Lower leg skin (tissue), 3 donors: Measurements from ENCODE around the gene ITIH3.

Source experiments
- CTCF ChIP-seq, 3 donors: fragments of 450-650 bp; IDR thresholded peaks; one replicate each; pipeline ENCODE4 v1.5.1; 2016; ENCODE audit warnings: antibody characterized with exemption in 3 of 3, mild to moderate bottlenecking in 3 of 3, moderate library complexity in 2 of 3
- POLR2A ChIP-seq, 2 donors: fragments of 450-650 bp; IDR thresholded peaks; one replicate each; pipeline ENCODE4 v1.6.1; 2016 to 2017; ENCODE audit warnings: antibody characterized with exemption in 2 of 2, mild to moderate bottlenecking in 1 of 2, moderate library complexity in 1 of 2

- no peak for TF ChIP-seq POLR2A (IDR thresholded peaks at IDR 0.05)
- TF ChIP-seq CTCF (IDR thresholded peaks at IDR 0.05): no peak
Measured at GRCh38 chr3:52798978-52799476, 4.4 kb downstream of the ITIH3 start.
